Peyer's patch (tissue), 4 donors: ENCODE results near the gene CD48.

Experiments
- POLR2A ChIP-seq, 2 donors: fragments of 450-650 bp; IDR thresholded peaks; one replicate each; pipeline ENCODE4 v1.5.1; 2017; ENCODE audit warnings: antibody characterized with exemption in 2 of 2, mild to moderate bottlenecking in 2 of 2, moderate library complexity in 2 of 2
- TF ChIP-seq, protein P1 (sequence below), 6 experiments: fragments of 450-650 bp in 4 of 6; fragments of 200-600 bp in 2 of 6; sonication (generic) in 1 of 6; IDR thresholded peaks; one replicate each; pipeline ENCODE4 v1.5.1; 2017 to 2019; ENCODE audit warnings: antibody characterized with exemption in 6 of 6, mild to moderate bottlenecking in 3 of 6, moderate library complexity in 1 of 6

DNA sequence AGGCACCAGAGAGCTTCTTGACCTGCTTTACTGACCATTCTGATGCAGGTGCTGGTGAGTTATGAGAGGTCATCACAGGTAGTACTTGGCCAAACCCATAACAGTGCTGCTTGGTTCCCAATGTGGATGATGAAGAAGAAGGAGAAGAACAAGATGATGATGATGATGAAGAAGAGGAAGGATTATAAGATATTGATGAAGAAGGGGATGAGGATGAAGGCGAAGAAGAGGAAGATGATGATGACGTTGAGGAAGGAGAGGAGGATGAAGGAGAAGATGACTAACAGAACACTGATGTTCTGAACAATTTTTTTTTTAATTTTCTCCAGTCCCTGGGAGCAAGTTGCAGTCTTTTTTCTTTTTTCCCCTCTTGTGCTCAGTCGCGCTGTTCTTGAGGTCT is 40.9 kb downstream of the CD48 start:
- TF ChIP-seq, protein P1, sequence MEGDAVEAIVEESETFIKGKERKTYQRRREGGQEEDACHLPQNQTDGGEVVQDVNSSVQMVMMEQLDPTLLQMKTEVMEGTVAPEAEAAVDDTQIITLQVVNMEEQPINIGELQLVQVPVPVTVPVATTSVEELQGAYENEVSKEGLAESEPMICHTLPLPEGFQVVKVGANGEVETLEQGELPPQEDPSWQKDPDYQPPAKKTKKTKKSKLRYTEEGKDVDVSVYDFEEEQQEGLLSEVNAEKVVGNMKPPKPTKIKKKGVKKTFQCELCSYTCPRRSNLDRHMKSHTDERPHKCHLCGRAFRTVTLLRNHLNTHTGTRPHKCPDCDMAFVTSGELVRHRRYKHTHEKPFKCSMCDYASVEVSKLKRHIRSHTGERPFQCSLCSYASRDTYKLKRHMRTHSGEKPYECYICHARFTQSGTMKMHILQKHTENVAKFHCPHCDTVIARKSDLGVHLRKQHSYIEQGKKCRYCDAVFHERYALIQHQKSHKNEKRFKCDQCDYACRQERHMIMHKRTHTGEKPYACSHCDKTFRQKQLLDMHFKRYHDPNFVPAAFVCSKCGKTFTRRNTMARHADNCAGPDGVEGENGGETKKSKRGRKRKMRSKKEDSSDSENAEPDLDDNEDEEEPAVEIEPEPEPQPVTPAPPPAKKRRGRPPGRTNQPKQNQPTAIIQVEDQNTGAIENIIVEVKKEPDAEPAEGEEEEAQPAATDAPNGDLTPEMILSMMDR (IDR thresholded peaks at IDR 0.05) = no peak
- TF ChIP-seq POLR2A (IDR thresholded peaks at IDR 0.05) = no peak
